Measurements from ENCODE around the gene NDC80.

- no peak for TF ChIP-seq PTRF (tag; IDR thresholded peaks at IDR 0.05)
- TF ChIP-seq, protein P1, sequence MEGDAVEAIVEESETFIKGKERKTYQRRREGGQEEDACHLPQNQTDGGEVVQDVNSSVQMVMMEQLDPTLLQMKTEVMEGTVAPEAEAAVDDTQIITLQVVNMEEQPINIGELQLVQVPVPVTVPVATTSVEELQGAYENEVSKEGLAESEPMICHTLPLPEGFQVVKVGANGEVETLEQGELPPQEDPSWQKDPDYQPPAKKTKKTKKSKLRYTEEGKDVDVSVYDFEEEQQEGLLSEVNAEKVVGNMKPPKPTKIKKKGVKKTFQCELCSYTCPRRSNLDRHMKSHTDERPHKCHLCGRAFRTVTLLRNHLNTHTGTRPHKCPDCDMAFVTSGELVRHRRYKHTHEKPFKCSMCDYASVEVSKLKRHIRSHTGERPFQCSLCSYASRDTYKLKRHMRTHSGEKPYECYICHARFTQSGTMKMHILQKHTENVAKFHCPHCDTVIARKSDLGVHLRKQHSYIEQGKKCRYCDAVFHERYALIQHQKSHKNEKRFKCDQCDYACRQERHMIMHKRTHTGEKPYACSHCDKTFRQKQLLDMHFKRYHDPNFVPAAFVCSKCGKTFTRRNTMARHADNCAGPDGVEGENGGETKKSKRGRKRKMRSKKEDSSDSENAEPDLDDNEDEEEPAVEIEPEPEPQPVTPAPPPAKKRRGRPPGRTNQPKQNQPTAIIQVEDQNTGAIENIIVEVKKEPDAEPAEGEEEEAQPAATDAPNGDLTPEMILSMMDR (IDR thresholded peaks at IDR 0.05 in 2 of 3, conservative IDR thresholded peaks at IDR 0.05 in 1 of 3; ENCODE audit: insufficient read depth in 2 of 3, low read depth in 1 of 3, low read length in 3 of 3): no peak
- TF ChIP-seq, protein P2, sequence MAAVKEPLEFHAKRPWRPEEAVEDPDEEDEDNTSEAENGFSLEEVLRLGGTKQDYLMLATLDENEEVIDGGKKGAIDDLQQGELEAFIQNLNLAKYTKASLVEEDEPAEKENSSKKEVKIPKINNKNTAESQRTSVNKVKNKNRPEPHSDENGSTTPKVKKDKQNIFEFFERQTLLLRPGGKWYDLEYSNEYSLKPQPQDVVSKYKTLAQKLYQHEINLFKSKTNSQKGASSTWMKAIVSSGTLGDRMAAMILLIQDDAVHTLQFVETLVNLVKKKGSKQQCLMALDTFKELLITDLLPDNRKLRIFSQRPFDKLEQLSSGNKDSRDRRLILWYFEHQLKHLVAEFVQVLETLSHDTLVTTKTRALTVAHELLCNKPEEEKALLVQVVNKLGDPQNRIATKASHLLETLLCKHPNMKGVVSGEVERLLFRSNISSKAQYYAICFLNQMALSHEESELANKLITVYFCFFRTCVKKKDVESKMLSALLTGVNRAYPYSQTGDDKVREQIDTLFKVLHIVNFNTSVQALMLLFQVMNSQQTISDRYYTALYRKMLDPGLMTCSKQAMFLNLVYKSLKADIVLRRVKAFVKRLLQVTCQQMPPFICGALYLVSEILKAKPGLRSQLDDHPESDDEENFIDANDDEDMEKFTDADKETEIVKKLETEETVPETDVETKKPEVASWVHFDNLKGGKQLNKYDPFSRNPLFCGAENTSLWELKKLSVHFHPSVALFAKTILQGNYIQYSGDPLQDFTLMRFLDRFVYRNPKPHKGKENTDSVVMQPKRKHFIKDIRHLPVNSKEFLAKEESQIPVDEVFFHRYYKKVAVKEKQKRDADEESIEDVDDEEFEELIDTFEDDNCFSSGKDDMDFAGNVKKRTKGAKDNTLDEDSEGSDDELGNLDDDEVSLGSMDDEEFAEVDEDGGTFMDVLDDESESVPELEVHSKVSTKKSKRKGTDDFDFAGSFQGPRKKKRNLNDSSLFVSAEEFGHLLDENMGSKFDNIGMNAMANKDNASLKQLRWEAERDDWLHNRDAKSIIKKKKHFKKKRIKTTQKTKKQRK (IDR thresholded peaks at IDR 0.05; ENCODE audit: borderline replicate concordance, low read depth, low read length): no peak
Observed at GRCh38 chr18:2655954-2656236, 84.5 kb downstream of the NDC80 start.

Data from K562 (cell line).